Suprapubic skin (tissue), 4 donors: ENCODE measurements around the gene CDC42BPG. TPM values are rescaled to one million over a fixed set of nuclear protein-coding genes. Genes with fewer than 3 reads are reported as not detected.
A peak's percentile ranks its signal among the peaks of the same experiment; 100 is the strongest.

Experiments used
- DNase-seq, 2 donors: peaks; one replicate each; pipeline ENCODE4 v3.0.0-alpha.2; 2019; ENCODE audit warnings: low spot score in 2 of 2
- H3K27ac ChIP-seq: fragments of 200-600 bp; sonication (generic); one replicate; pipeline ENCODE4 v1.5.1; 2019
- H3K27me3 ChIP-seq: fragments of 200-600 bp; sonication (generic); one replicate; pipeline ENCODE4 v1.5.1; 2019
- H3K36me3 ChIP-seq: fragments of 200-600 bp; sonication (generic); one replicate; pipeline ENCODE4 v1.5.1; 2019
- H3K4me1 ChIP-seq: fragments of 200-600 bp; sonication (generic); one replicate; pipeline ENCODE4 v1.5.1; 2019
- H3K4me3 ChIP-seq: fragments of 200-600 bp; sonication (generic); one replicate; pipeline ENCODE4 v1.5.1; 2019; ENCODE audit warnings: mild to moderate bottlenecking
- H3K9me3 ChIP-seq: fragments of 200-600 bp; sonication (generic); one replicate; pipeline ENCODE4 v1.5.1; 2019
- EP300 ChIP-seq: sonication (generic); formaldehyde crosslinking; IDR thresholded peaks from one replicate; pipeline ENCODE4 v1.6.1; 2017; ENCODE audit warnings: antibody characterized with exemption
- POLR2A ChIP-seq, 2 donors: fragments of 450-650 bp; IDR thresholded peaks; one replicate each; pipeline ENCODE4 v1.6.1; 2017; ENCODE audit warnings: antibody characterized with exemption in 2 of 2, mild to moderate bottlenecking in 2 of 2, moderate library complexity in 2 of 2
- POLR2AphosphoS5 ChIP-seq, 3 donors: sonication (generic); formaldehyde crosslinking; IDR thresholded peaks; one replicate each; pipeline ENCODE4 v1.6.1; 2017; ENCODE audit warnings: antibody characterized with exemption in 3 of 3
- WGBS: methylation state at CpG from one replicate; pipeline ENCODE4 v1.1.5; 2018; 5-methylcytosine and 5-hydroxymethylcytosine counted together
- total RNA-seq, 4 donors: library from RNA; depleted of rRNA; stranded (reverse); fragments of >200 nt; gene quantifications; one replicate each; pipeline ENCODE4 v1.1.0, GENCODE V29; 2016
- TF ChIP-seq, protein P1 (sequence below), 2 donors: fragments of 200-600 bp in 1 of 2; fragments of 450-650 bp in 1 of 2; sonication (generic) in 1 of 2; IDR thresholded peaks; one replicate each; pipeline ENCODE4 v1.5.1; 2016 to 2019; ENCODE audit warnings: antibody characterized with exemption in 2 of 2, mild to moderate bottlenecking in 1 of 2, moderate library complexity in 1 of 2

Gene CDC42BPG
- total RNA-seq, 4 donors from 2014 or later = 42.2 to 64.9 (median 61.1) TPM

DNA sequence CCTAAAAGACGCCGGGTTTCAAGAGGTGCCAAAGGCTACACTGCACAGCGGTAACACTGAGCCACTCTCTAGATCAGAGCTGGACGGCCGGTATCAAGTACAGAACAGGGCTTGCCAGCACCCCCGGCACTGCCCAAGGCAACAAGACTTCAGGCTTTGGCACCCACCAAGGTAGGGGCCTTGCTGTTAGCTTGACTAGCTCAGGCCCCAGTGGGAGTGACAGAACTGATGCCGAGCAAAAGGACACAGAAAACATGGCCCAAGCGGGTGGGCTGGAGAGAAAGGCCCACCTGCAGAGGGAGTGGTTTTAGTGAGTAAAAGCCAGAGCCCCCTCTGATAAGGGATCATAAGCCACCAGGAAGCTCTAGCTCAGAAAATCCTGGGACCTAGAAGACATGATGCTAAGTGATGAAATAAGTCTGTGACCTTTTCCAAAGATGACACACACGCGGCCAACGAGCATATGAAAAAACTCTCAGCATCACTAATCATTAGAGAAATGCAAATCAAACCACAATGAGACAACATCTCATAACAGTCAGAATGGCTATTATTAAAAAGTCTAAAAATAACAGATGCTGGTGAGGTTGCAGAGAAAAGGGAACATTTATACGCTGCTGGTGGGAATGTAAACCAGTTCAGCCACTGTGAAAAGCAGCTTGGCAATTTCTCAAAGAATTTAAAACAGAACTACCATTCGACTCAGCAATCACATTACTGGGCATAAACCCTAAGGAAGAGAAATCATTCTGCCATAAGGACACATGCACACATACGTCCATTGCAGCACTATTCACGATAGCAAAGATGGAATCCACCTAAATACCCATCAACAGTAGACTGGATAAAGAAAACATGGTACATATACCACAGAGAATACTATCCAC is 21.1 kb upstream of the CDC42BPG start:
- Histone ChIP-seq H3K4me3 (peak overlapping the region; percentile 13), H3K27ac (peak overlapping the region; percentile 82), H3K27me3 (no peaks in the 10 kb centered on the region), H3K36me3 (no peaks in the 10 kb centered on the region), H3K4me1 (peaks cover 70% of the 10 kb centered on the region), H3K9me3 (no peaks in the 10 kb centered on the region)
- no peak for DNase-seq
- TF ChIP-seq POLR2A (IDR thresholded peaks at IDR 0.05) (no peak), POLR2AphosphoS5 (IDR thresholded peaks at IDR 0.05) (no peak), EP300 (no peak)
- TF ChIP-seq, protein P1, sequence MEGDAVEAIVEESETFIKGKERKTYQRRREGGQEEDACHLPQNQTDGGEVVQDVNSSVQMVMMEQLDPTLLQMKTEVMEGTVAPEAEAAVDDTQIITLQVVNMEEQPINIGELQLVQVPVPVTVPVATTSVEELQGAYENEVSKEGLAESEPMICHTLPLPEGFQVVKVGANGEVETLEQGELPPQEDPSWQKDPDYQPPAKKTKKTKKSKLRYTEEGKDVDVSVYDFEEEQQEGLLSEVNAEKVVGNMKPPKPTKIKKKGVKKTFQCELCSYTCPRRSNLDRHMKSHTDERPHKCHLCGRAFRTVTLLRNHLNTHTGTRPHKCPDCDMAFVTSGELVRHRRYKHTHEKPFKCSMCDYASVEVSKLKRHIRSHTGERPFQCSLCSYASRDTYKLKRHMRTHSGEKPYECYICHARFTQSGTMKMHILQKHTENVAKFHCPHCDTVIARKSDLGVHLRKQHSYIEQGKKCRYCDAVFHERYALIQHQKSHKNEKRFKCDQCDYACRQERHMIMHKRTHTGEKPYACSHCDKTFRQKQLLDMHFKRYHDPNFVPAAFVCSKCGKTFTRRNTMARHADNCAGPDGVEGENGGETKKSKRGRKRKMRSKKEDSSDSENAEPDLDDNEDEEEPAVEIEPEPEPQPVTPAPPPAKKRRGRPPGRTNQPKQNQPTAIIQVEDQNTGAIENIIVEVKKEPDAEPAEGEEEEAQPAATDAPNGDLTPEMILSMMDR (IDR thresholded peaks at IDR 0.05) = no peak
- 64% methylated on average over 9 of the region's 15 CpGs for WGBS

DNA sequence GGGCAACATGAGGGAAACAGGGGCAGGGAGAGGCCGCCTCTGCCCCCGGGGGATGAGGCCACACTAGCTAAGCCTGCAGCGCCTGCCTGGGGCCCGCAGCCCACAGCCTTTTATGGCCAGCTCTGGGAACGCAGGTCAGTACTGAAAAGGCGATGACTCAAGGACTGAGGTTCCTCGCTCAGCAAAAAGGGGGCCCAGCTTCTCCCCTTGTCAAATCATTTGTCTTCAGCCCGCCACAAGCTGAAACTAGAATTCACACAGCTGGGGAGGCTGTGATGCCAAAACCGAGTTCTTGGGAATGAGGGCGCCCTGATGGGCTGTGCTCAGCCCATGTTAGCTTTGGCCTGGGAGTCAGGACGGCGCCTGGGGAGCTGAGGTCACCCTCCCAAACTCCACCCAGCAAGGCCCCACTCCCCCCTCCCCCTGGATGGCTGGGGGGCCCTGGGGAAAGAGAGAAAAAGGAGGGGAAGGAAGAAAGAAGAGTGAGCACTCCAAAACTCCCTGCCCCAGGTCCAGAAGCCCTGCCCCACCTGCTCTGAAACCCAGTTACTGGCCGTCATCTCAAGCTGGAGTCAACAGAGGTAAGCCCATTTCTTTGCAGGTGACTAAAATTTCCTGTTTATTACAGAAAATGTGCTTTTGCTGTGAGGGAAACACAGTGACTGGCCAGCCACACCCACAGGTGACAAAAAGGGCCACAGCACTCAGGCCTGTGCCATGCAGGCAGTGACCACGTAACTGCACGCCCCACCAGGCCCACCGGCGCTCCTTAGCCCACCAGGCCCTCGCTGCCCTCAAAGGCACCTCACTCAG is 20.2 kb upstream of the CDC42BPG start:
- Histone ChIP-seq H3K4me3 (peak overlapping the region; percentile 13), H3K27ac (peak overlapping the region; percentile 82), H3K36me3 (peaks cover 4% of the 10 kb centered on the region), H3K9me3 (no peaks in the 10 kb centered on the region), H3K4me1 (peaks cover 68% of the 10 kb centered on the region), H3K27me3 (no peaks in the 10 kb centered on the region)
- TF ChIP-seq EP300 = no peak
- TF ChIP-seq, protein P1 (IDR thresholded peaks at IDR 0.05) = no peak
- TF ChIP-seq POLR2A (IDR thresholded peaks at IDR 0.05) = no peak
- TF ChIP-seq POLR2AphosphoS5 (IDR thresholded peaks at IDR 0.05) = no peak
- 32% methylated on average over 11 of the region's 18 CpGs for WGBS
- DNase-seq = no peak

DNA sequence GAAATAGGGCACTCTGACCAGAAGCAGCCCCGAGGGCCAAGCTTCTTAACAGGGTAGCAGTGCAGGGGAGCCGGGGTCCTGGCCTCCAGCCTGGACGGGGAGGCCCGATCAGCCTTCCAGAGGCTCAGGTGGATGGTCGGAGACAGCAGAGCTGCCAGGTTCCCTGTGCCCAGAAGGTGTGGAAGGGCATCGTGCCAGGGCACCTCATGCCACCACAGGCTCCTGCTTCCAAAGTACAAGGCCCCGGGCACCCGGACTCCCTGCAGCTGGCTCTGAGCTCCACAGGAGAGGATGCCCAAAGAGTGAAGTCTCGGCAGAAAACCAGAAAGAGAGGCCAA is 19.7 kb upstream of the CDC42BPG start:
- H3K4me3 ChIP-seq = peak overlapping the region; percentile 13
- no peaks in the 10 kb centered on the region for H3K9me3 ChIP-seq
- H3K27me3 ChIP-seq = no peaks in the 10 kb centered on the region
- peak overlapping the region; percentile 82 for H3K27ac ChIP-seq
- TF ChIP-seq POLR2AphosphoS5 (IDR thresholded peaks at IDR 0.05) = no peak
- TF ChIP-seq POLR2A (IDR thresholded peaks at IDR 0.05) = no peak
- no peak for TF ChIP-seq EP300
- TF ChIP-seq, protein P1 (IDR thresholded peaks at IDR 0.05) = no peak
- WGBS = 33% methylated on average over 4 of the region's 9 CpGs
- DNase-seq = no peak
- H3K4me1 ChIP-seq = peaks cover 68% of the 10 kb centered on the region
- H3K36me3 ChIP-seq = peaks cover 10% of the 10 kb centered on the region

DNA sequence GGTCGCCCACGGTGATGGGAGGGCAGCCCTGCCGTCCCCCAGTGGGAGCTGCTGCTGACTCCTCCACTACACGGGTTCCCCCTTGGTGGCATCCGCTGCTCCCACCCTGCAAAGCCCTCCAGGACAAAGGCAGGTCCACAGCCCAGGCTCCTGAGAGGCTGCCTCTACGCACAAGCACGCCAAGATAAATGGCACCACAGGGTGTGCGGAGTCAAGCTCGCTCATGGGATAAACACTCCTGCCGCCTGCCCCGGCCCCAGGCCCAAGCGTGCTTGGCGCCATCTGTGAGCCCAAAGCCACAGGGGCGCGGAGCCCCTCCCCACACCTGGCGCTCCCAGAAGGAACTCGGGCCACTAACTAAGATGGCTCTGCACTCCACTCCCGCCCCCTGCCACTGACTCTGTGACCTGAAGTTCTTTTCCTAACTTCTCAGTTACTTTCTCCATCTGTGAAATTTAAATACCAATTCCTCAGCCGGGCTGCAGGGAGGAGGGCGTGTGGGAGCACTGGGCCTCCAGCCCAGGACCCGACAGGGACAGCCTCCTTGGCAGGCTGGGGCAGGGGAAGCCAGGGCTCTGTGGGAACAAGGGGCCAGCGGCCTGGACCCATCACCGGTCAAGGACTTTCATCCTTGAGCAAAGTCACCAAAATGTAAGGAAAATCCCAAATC is 19.1 kb upstream of the CDC42BPG start:
- peaks cover 15% of the 10 kb centered on the region for H3K36me3 ChIP-seq
- no peak for DNase-seq
- 48% methylated on average over 10 of the region's 23 CpGs for WGBS
- peaks cover 68% of the 10 kb centered on the region for H3K4me1 ChIP-seq
- H3K9me3 ChIP-seq = no peaks in the 10 kb centered on the region
- TF ChIP-seq POLR2AphosphoS5 (IDR thresholded peaks at IDR 0.05) = no peak
- H3K27ac ChIP-seq = peak overlapping the region; percentile 82
- H3K4me3 ChIP-seq = no peak overlapping the region
- no peaks in the 10 kb centered on the region for H3K27me3 ChIP-seq

DNA sequence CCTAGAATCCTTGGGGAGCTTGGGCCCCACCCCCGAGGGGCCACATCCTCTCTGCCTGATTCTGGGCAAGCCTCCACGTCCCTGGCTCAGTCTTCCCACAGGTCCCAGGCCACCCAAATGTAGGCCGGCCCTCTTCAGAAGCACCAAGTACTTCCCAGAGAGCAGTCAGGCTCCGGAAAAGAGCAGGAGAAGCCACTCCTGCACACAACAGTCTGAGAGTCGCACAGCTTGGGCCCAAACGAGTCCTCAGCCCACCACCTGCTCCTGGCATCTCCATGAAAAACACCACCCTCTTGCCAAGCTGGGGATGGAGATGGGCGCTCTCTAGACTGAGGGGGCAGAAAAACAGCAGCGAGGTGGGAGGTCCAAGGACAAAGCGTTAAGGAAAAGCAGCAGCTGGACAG is 18.5 kb upstream of the CDC42BPG start:
- no peak for DNase-seq
- TF ChIP-seq, protein P1 (IDR thresholded peaks at IDR 0.05) = no peak
- TF ChIP-seq POLR2AphosphoS5 (IDR thresholded peaks at IDR 0.05) (no peak), POLR2A (IDR thresholded peaks at IDR 0.05) (no peak), EP300 (no peak)
- WGBS = 46% methylated on average over 9 of the region's 9 CpGs
- peaks cover 18% of the 10 kb centered on the region for H3K36me3 ChIP-seq
- peaks cover 64% of the 10 kb centered on the region for H3K4me1 ChIP-seq
- H3K27ac ChIP-seq = peak overlapping the region; percentile 82
- H3K4me3 ChIP-seq = no peak overlapping the region
- no peaks in the 10 kb centered on the region for H3K9me3 ChIP-seq
- no peaks in the 10 kb centered on the region for H3K27me3 ChIP-seq
